GM19452 (cell line): ENCODE measurements around the gene FAM81A.

Source experiments
- ATAC-seq: cut with Tn5 transposase; IDR thresholded peaks from one replicate; pipeline ENCODE4 v1.9.1; 2021; ENCODE audit not compliant: unreplicated experiment

FAM81A gene

GRCh38 chr15:59539799-59540198 lies 101.8 kb downstream of the FAM81A start:
- no peak for ATAC-seq

DNA sequence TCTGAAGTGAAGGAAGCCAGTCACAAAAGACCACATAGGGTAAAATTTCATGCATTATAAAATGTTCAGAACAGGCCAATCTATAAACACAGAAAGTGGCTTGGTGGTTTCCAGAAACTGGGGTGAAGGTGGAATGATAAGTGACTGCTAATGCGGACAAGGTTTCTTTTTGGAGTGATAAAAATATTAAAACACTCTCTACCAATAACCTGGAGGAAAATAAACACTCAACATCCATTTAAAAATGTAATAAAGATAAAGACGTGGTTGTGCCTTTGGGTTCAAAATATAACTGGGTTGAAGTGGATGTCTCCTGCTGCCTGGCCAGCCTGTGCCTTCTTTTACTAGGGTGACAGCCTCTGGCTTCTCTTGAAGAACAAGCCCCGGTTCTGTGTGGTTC lies 102.7 kb downstream of the FAM81A start:
- no peak for ATAC-seq

GRCh38 chr15:59541750-59542149 lies 103.8 kb downstream of the FAM81A start:
- no peak for ATAC-seq

GRCh38 chr15:59543721-59544547 lies 105.9 kb downstream of the FAM81A start:
- ATAC-seq, result peak; percentile 78

- no peak for ATAC-seq
Observed at GRCh38 chr15:59545573-59545972, 107.6 kb downstream of the FAM81A start.

- ATAC-seq, result no peak
Observed at GRCh38 chr15:59548501-59549226, 110.7 kb downstream of the FAM81A start.

- ATAC-seq, result no peak
Observed at GRCh38 chr15:59549301-59550185, 111.6 kb downstream of the FAM81A start.

- no peak for ATAC-seq
Observed at GRCh38 chr15:59550530-59550929, 112.5 kb downstream of the FAM81A start.

DNA sequence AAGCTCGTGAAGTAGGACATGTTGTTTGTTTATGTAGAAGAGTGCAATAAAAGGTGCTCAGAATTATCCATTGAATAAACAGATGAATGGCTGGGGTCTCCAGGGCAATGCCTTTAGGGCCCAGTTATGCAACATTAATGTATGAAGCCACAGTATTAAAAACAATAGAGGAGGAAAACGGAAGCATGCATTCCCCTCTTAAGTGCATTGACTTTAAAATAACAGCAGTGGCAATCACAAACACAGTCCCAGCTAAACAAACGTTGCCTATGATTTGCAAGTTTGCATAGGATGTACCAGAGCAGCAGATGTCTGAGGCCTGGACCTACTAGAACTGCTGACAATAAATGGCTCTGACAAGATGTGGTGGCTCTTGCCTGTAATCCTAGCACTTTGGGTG lies 113.0 kb downstream of the FAM81A start:
- no peak for ATAC-seq

DNA sequence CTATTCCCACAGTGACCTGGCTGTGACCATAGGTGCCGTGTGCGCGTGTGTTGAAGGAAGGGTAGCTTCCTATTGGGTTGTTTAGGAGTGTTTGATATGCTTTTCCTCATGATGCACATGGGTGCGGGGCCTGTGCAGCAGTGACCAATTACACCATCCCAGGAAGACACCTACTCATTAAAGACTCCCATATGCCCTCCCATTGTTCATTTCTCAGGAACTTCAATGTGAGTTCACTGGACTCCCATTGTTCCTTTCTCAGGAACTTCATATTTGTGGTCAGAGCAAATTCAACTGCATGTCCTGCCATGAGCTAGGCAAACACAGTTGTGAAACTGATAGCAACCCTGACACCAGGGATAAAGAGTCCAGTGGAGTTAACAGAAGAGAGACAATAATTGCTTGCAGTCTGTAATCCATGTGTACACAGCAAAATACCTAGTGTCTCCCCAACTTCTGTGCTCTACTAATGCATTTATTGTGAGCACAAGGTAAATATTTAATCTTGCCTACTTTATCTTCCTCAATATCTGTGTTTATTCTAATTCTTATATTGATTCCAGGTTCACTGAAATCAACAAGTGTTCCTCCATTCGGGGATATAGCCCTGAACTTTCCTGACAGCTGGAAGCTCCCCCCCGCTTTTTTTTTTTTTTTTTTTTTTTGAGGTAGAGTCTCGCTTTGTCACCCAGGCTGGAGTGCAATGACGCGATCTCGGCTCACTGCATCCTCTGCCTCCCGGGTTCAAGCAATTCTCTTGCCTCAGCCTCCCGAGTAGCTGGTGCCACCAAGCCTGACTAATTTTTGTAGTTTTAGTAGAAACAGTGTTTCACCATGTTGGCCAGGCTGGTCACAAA lies 116.1 kb downstream of the FAM81A start:
- ATAC-seq, result no peak

GRCh38 chr15:59555696-59556095 lies 117.7 kb downstream of the FAM81A start:
- no peak for ATAC-seq

- ATAC-seq, result no peak
Observed at GRCh38 chr15:59556380-59556779, 118.4 kb downstream of the FAM81A start.

DNA sequence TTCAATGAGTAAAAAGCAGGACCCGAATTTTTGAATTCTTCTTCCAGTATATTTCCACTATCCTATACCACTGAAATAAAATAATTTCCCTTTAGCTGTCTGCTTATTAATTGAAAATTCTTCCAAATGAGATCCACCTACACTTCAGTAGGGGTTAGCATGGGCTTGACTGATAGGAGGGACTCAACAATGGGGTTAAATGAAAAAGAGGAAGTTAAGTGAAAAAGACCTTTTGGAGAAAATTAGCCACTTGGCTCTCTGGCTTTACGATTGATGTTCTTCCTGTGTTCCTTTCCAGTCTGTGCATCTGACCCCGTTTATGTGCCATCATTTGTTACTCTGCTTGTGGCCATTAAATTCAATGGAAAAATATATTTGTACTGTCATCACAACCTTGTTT lies 119.6 kb downstream of the FAM81A start:
- ATAC-seq, result no peak

DNA sequence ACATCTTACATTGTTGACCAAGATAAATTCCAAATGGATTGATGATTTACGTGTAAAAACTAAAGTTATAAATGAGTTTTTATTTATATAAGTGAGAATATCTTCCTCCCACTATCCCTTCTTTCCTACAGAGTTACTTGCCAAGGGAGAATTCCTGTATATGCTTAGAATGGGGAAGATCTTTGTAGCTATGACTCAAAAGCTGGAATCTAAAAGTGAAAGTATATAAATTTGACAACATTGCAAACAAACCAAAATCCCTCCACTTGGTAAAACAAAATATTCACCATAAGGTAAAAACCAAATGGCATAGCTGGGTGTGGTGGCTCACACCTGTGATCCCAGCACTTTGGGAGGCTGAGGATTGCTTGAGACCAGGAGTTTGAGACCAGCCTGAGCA lies 120.9 kb downstream of the FAM81A start:
- no peak for ATAC-seq

DNA sequence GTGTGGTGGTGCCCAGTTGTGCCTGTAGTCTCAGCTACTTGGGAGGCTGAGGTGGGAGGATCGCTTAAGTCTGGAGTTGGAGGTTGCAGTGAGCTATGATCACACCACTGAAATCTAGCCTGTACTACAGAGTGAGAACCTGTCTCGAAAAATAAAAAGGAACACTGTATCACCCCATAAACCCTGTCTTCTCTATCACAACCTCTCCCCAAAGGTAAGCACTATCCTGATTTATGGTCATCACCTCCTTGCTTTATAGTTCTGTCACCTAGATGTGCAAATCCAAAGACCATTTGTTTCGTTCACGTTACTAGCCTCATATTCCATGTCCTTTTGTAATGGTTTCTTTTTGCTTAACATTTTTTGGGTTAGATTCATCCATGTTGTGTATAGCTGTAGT lies 123.6 kb downstream of the FAM81A start:
- ATAC-seq, result no peak

GRCh38 chr15:59562448-59563186 lies 124.6 kb downstream of the FAM81A start:
- ATAC-seq, result no peak

DNA sequence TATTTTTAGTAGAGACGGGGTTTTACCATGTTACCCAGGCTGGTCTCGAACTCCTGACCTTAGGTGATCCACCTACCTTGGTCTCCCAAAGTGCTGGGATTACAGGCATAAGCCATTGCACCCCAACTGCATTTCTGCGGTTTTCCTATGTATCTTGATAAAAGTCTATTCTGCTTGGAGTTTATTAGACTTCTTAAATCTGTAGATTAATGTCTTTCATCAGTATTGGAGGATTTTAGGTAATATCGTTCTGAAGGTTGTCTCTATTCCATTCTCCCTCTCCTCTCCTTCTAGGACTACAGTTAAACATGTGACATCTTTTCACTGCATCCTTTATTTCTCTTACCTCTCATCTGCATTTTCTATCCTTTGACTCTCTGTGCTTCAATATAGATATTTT lies 127.3 kb downstream of the FAM81A start:
- no peak for ATAC-seq

- no peak for ATAC-seq
Observed at GRCh38 chr15:59567324-59567723, 129.3 kb downstream of the FAM81A start.

DNA sequence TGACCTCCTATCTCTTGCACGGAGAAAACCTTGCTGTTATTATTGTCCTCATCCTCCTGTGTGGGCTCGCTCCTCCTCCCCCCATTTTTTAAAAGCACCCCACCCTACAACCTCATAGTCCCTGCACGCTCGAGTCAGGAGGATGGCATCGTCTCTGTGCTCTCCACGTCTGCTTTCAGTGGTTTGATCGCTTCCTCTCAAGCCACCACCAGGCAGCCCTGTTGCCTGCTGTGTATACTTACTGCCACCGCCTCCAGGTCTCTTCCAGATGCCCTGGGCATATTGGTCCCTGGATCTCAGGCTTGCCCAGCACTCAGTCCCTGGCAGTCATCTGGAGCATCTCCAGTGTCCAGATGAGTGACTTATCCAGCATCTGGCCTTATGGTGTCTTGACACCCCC lies 131.5 kb downstream of the FAM81A start:
- ATAC-seq, result no peak

GRCh38 chr15:59570315-59570714 lies 132.3 kb downstream of the FAM81A start:
- ATAC-seq, result no peak
